DOHH2 (cell line): ENCODE data around the gene IL6.

Source experiments
- CTCF ChIP-seq: fragments of 200-600 bp; sonication (generic); IDR thresholded peaks from one replicate; pipeline ENCODE4 v1.5.1; 2014; ENCODE audit warnings: antibody characterized with exemption, mild to moderate bottlenecking, low read depth, low read length; ENCODE audit not compliant: poor library complexity, severe bottlenecking
- EZH2phosphoT487 ChIP-seq: fragments of 200-600 bp; sonication (generic); IDR thresholded peaks from 2 replicates; pipeline ENCODE4 v1.6.1; 2017; ENCODE audit warnings: borderline replicate concordance, mild to moderate bottlenecking, antibody characterized with exemption, low read length, moderate library complexity, mixed read lengths

GRCh38 chr7:22762866-22763265 is 35.9 kb downstream of the IL6 start:
- TF ChIP-seq CTCF (no peak), EZH2phosphoT487 (no peak)
